C4-2B (cell line): ENCODE measurements around the gene RAB8B.

ENCODE experiments used
- ZFX ChIP-seq: fragments of 450-650 bp; IDR thresholded peaks from 2 replicates; pipeline ENCODE4 v1.6.1; 2017
- TF ChIP-seq, protein P1 (sequence below): fragments of 450-650 bp; conservative IDR thresholded peaks from 2 replicates; pipeline ENCODE4 v1.5.1; 2017; ENCODE audit warnings: mild to moderate bottlenecking

DNA sequence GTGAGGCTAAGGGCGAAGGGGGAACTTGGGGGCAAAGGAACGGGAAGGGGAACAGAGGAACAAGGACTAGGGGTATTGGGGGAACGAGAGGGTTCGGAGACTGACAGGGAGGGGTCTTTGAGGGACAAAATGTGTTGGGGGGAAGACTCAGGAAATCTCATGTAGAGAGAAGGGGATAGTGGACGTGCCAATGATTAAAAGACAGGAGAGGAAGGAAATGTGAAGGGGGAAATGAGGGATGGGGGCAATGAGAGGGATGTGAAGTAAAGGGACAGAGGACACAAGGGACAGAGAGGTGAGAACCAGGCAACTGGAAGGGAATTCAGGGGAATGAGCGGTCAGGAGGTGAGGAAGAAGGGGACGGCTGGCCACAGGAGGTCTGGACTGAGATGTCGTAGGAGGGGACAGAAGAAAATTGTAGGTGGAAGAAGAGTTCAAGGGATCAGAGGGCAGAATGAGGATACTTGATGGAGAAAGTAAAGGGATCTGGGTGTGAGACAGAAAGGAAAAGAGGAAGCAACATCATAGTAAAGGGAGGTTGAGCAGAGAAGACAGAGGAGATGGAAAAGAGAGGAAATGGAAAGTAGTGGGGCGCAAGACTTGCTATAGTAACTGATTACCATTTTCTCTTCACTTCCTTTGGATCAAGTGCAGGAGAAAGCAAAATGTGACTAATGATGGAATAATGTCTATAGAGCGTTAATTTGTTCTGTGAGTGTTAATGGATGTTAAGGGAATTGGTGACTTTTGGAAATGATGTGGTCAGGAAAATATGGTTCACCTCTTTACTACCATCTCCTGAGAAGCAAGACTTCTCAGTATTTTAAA lies 749 bp downstream of the RAB8B start:
- TF ChIP-seq, protein P1, sequence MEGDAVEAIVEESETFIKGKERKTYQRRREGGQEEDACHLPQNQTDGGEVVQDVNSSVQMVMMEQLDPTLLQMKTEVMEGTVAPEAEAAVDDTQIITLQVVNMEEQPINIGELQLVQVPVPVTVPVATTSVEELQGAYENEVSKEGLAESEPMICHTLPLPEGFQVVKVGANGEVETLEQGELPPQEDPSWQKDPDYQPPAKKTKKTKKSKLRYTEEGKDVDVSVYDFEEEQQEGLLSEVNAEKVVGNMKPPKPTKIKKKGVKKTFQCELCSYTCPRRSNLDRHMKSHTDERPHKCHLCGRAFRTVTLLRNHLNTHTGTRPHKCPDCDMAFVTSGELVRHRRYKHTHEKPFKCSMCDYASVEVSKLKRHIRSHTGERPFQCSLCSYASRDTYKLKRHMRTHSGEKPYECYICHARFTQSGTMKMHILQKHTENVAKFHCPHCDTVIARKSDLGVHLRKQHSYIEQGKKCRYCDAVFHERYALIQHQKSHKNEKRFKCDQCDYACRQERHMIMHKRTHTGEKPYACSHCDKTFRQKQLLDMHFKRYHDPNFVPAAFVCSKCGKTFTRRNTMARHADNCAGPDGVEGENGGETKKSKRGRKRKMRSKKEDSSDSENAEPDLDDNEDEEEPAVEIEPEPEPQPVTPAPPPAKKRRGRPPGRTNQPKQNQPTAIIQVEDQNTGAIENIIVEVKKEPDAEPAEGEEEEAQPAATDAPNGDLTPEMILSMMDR = no peak
- TF ChIP-seq ZFX = no peak
